ENCODE data around the gene OR2F1. TPM values are rescaled to one million over a fixed set of nuclear protein-coding genes. Genes with fewer than 3 reads are reported as not detected.

The OR2F1 gene
- total and polyA plus RNA-seq, 2 experiments from 2014 or later, result not detected

DNA sequence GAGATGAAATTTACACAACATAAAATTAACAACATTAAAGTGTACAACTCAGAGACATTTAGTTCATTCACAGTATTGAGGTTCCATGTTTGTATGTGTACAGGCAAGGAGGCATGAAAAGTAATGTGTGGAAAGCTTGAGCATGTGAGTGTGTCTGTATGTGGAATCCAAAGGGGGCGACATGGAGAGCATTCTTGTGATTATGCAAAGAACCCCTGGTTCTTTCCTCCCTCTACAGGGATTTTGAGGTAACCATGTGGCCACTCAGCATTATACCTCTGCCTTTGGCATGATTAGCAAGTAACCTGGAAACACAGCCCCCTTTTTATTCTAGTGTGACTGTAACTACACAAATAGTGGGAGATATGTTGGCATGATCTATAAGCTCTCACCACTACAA is 21.0 kb downstream of the OR2F1 start:
- H3K9me3 ChIP-seq (ENCODE audit: low read depth), result no peaks in the 10 kb centered on the region
- no peak overlapping the region for H3K4me2 ChIP-seq
- DNase-seq (ENCODE audit: low spot score), result no peak
- TF ChIP-seq CTCF (IDR thresholded peaks at IDR 0.05; ENCODE audit: poor library complexity) (no peak), EZH2 (IDR thresholded peaks at IDR 0.05; ENCODE audit: borderline replicate concordance) (no peak), EZH2phosphoT487 (IDR thresholded peaks at IDR 0.05; ENCODE audit: low read depth, severe bottlenecking, unreplicated experiment) (no peak)
- no peak overlapping the region for H2AFZ ChIP-seq
- H3K36me3 ChIP-seq (replicated peaks; ENCODE audit: insufficient read depth, low read depth), result no peaks in the 10 kb centered on the region
- no peaks in the 10 kb centered on the region for H4K20me1 ChIP-seq (ENCODE audit: insufficient read depth, poor library complexity, severe bottlenecking)
- H3K27me3 ChIP-seq, result no peaks in the 10 kb centered on the region
- no peak overlapping the region for H3K4me3 ChIP-seq
- WGBS (ENCODE audit: low lambda C conversion rate, missing lambda C conversion rate), result 60% methylated on average over 1 of the region's 1 CpG
- H3K4me1 ChIP-seq (ENCODE audit: insufficient read depth), result no peaks in the 10 kb centered on the region
- H3K9me2 ChIP-seq (replicated peaks; ENCODE audit: insufficient read depth), result no peaks in the 10 kb centered on the region
- no peaks in the 10 kb centered on the region for H3K79me2 ChIP-seq
- no peak overlapping the region for H3K27ac ChIP-seq

- DNase-seq (ENCODE audit: low spot score), result no peak
- Histone ChIP-seq H3K36me3 (replicated peaks; ENCODE audit: insufficient read depth, low read depth) (no peaks in the 10 kb centered on the region), H3K9me2 (replicated peaks; ENCODE audit: insufficient read depth) (no peaks in the 10 kb centered on the region), H4K20me1 (ENCODE audit: insufficient read depth, poor library complexity, severe bottlenecking) (no peaks in the 10 kb centered on the region), H3K27me3 (no peaks in the 10 kb centered on the region), H2AFZ (no peak overlapping the region), H3K27ac (no peak overlapping the region), H3K9me3 (ENCODE audit: low read depth) (no peaks in the 10 kb centered on the region), H3K79me2 (no peaks in the 10 kb centered on the region), H3K4me2 (no peak overlapping the region), H3K4me1 (ENCODE audit: insufficient read depth) (no peaks in the 10 kb centered on the region), H3K4me3 (no peak overlapping the region)
- TF ChIP-seq EZH2phosphoT487 (IDR thresholded peaks at IDR 0.05; ENCODE audit: low read depth, severe bottlenecking, unreplicated experiment), result no peak
- TF ChIP-seq CTCF (IDR thresholded peaks at IDR 0.05; ENCODE audit: poor library complexity), result no peak
- TF ChIP-seq EZH2 (IDR thresholded peaks at IDR 0.05; ENCODE audit: borderline replicate concordance), result no peak
- WGBS (ENCODE audit: low lambda C conversion rate, missing lambda C conversion rate), result 82% methylated on average over 2 of the region's 2 CpGs
Measured at GRCh38 chr7:143978585-143978984, 23.9 kb downstream of the OR2F1 start.

DNA sequence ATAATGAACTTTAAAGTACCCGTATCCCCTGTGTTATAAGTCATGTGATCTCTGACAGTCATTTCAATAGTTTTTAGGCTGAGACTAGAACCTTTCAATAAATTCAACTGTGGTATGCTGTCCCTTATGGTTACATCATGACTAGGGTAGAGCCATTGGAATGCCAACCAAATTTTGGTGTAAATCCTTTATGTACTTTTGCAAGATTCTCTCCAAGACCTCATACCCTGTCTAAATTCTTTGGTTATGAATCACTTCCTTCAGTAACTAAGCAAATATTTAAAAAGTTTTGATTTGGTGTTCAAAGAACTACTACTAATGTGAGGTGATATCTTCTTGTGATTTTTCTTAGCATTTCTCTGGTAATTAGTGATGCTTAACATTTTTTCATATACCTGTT is 24.7 kb downstream of the OR2F1 start:
- TF ChIP-seq EZH2phosphoT487 (IDR thresholded peaks at IDR 0.05; ENCODE audit: low read depth, severe bottlenecking, unreplicated experiment) (no peak), CTCF (IDR thresholded peaks at IDR 0.05; ENCODE audit: poor library complexity) (no peak), EZH2 (IDR thresholded peaks at IDR 0.05; ENCODE audit: borderline replicate concordance) (no peak)
- Histone ChIP-seq H4K20me1 (ENCODE audit: insufficient read depth, poor library complexity, severe bottlenecking) (no peaks in the 10 kb centered on the region), H3K4me2 (no peak overlapping the region), H3K9me3 (ENCODE audit: low read depth) (no peaks in the 10 kb centered on the region), H3K9me2 (replicated peaks; ENCODE audit: insufficient read depth) (no peaks in the 10 kb centered on the region), H3K4me1 (ENCODE audit: insufficient read depth) (no peaks in the 10 kb centered on the region), H3K4me3 (no peak overlapping the region), H3K27me3 (no peaks in the 10 kb centered on the region), H3K36me3 (replicated peaks; ENCODE audit: insufficient read depth, low read depth) (no peaks in the 10 kb centered on the region), H3K79me2 (no peaks in the 10 kb centered on the region), H2AFZ (no peak overlapping the region), H3K27ac (no peak overlapping the region)
- DNase-seq (ENCODE audit: low spot score), result no peak
- WGBS (ENCODE audit: low lambda C conversion rate, missing lambda C conversion rate), result 92% methylated on average over 1 of the region's 1 CpG

DNA sequence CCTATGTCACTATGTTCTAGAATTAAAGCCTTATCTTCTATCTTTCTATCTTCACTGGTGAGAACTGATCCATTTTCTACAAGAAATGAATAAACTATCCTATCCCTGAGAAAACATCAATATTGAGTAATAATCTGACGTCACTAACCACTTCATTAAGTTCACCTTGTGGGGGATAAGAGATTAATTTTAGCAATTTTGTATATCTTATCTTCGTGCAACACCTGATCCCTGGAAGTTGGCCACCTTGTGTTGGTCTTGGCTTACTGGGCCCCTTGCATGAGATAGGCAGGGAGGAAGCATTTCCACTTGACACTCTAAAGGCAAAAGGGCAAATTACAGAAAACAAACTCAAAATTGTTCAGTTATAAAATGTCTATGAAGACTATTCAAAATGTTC is 25.4 kb downstream of the OR2F1 start:
- TF ChIP-seq EZH2 (IDR thresholded peaks at IDR 0.05; ENCODE audit: borderline replicate concordance) (no peak), CTCF (IDR thresholded peaks at IDR 0.05; ENCODE audit: poor library complexity) (no peak)
- Histone ChIP-seq H3K27ac (no peak overlapping the region), H3K27me3 (no peaks in the 10 kb centered on the region), H3K4me3 (no peak overlapping the region), H3K4me1 (ENCODE audit: insufficient read depth) (no peaks in the 10 kb centered on the region), H2AFZ (no peak overlapping the region), H4K20me1 (ENCODE audit: insufficient read depth, poor library complexity, severe bottlenecking) (no peaks in the 10 kb centered on the region), H3K36me3 (replicated peaks; ENCODE audit: insufficient read depth, low read depth) (no peaks in the 10 kb centered on the region), H3K9me2 (replicated peaks; ENCODE audit: insufficient read depth) (no peaks in the 10 kb centered on the region), H3K79me2 (no peaks in the 10 kb centered on the region), H3K4me2 (no peak overlapping the region), H3K9me3 (ENCODE audit: low read depth) (no peaks in the 10 kb centered on the region)
- no peak for DNase-seq (ENCODE audit: low spot score)
- WGBS (ENCODE audit: low lambda C conversion rate, missing lambda C conversion rate), result 69% methylated on average over 2 of the region's 2 CpGs
